H1 (cell line): ENCODE data around the gene PXDN. TPM values are rescaled to one million over a fixed set of nuclear protein-coding genes. Genes with fewer than 3 reads are reported as not detected.

Experiments used
- CTCF ChIA-PET: fragments of 300-600 bp; sonication (Branson Sonifier 250); formaldehyde crosslinking; loops from one replicate; lab custom pipeline; 2021; ENCODE audit not compliant: partially characterized antibody; lab: Charles Lee
- POLR2A ChIA-PET: fragments of 300-600 bp; sonication (Branson Sonifier 250); formaldehyde crosslinking; loops from one replicate; lab custom pipeline; 2021; ENCODE audit warnings: inconsistent platforms; ENCODE audit not compliant: partially characterized antibody; lab: Charles Lee
- DNase-seq, 2 experiments: peaks; one replicate each; pipeline versions ENCODE4 v3.0.0 to v3.0.0-alpha.2; 2010 to 2022; ENCODE audit warnings: low spot score in 2 of 2, low read depth in 1 of 2, mixed read lengths in 1 of 2
- FAIRE-seq: peaks from 2 replicates; lab custom pipeline; 2011; peaks lifted over from hg19 to GRCh38; lab: Jason Lieb, UNC
- H2AFZ ChIP-seq: 2 replicates; pipeline ENCODE4 v1.8.1; 2012; ENCODE audit warnings: low read length, inconsistent platforms
- H2AK5ac ChIP-seq: 2 replicates; pipeline ENCODE4 v1.6.1; 2013; ENCODE audit warnings: low read depth, low read length
- H2BK120ac ChIP-seq: replicated peaks from 2 replicates; pipeline ENCODE3; 2013; ENCODE audit warnings: low read depth, low read length, inconsistent platforms
- H2BK12ac ChIP-seq: 2 replicates; pipeline ENCODE4 v1.6.1; 2013; ENCODE audit warnings: low read depth, low read length
- H2BK15ac ChIP-seq: 2 replicates; pipeline ENCODE4 v1.6.1; 2013; ENCODE audit warnings: low read length
- H2BK20ac ChIP-seq: 2 replicates; pipeline ENCODE4 v1.6.1; 2013; ENCODE audit warnings: low read length
- H2BK5ac ChIP-seq: 2 replicates; pipeline ENCODE4 v1.6.1; 2013; ENCODE audit warnings: low read depth, low read length
- H3K14ac ChIP-seq: 2 replicates; pipeline ENCODE4 v1.6.1; 2013; ENCODE audit warnings: inconsistent platforms; ENCODE audit not compliant: insufficient read length
- H3K18ac ChIP-seq: 2 replicates; pipeline ENCODE4 v1.6.1; 2013; ENCODE audit warnings: low read length; ENCODE audit errors: extremely low read depth
- H3K23ac ChIP-seq: 2 replicates; pipeline ENCODE4 v1.6.1; 2013; ENCODE audit warnings: inconsistent platforms; ENCODE audit not compliant: insufficient read length
- H3K23me2 ChIP-seq: 2 replicates; pipeline ENCODE4 v1.6.1; 2013; ENCODE audit warnings: low read depth, low read length
- H3K27ac ChIP-seq: 2 replicates; pipeline ENCODE4 v1.6.1; 2011; ENCODE audit warnings: low read depth, low read length, inconsistent platforms
- H3K27me3 ChIP-seq, 4 experiments: replicated peaks in 1 of 4; 1 replicate in 1 of 4; 2 replicates in 3 of 4; pipeline versions ENCODE4 v1.6.1 to v1.8.1; 2011 to 2013; ENCODE audit warnings: low read length in 3 of 4, mild to moderate bottlenecking in 3 of 4, inconsistent platforms in 2 of 4, mixed read lengths in 2 of 4, moderate library complexity in 1 of 4; ENCODE audit not compliant: control insufficient read depth in 3 of 4, insufficient read depth in 3 of 4; ENCODE audit errors: extremely low read depth in 1 of 4
- H3K36me3 ChIP-seq, 4 experiments: 2 replicates each; pipeline versions ENCODE4 v1.6.1 to v1.8.1; 2011 to 2013; ENCODE audit warnings: mild to moderate bottlenecking in 4 of 4, low read length in 3 of 4, moderate library complexity in 2 of 4, control low read depth in 1 of 4, inconsistent platforms in 1 of 4; ENCODE audit not compliant: insufficient read depth in 4 of 4, control insufficient read depth in 2 of 4
- H3K4ac ChIP-seq: replicated peaks from 2 replicates; pipeline ENCODE3; 2013; ENCODE audit warnings: low read length, low read depth, mixed read lengths, inconsistent platforms; ENCODE audit not compliant: insufficient read length
- H3K4me1 ChIP-seq, 4 experiments: replicated peaks in 1 of 4; 1 replicate in 1 of 4; 2 replicates in 3 of 4; pipeline versions ENCODE4 v1.6.1 to v1.8.1; 2011 to 2013; ENCODE audit warnings: low read length in 3 of 4, inconsistent platforms in 2 of 4, mixed read lengths in 1 of 4; ENCODE audit not compliant: insufficient read depth in 4 of 4, control insufficient read depth in 3 of 4
- H3K4me2 ChIP-seq, 2 experiments: 2 replicates each; pipeline versions ENCODE4 v1.6.1 to v1.8.1; 2011 to 2013; ENCODE audit warnings: low read depth in 2 of 2, low read length in 2 of 2, control low read depth in 1 of 2, inconsistent platforms in 1 of 2, mild to moderate bottlenecking in 1 of 2; ENCODE audit not compliant: insufficient read depth in 1 of 2
- H3K4me3 ChIP-seq, 4 experiments: fragments of 200-600, 300-600 bp in 1 of 4; sonication (generic), shearing (Covaris generic), sonication (Bioruptor Twin) in 1 of 4; 2 replicates each; pipeline versions ENCODE4 v1.5.1 to v1.8.1; 2011 to 2016; ENCODE audit warnings: low read length in 4 of 4, low read depth in 3 of 4, control low read depth in 2 of 4, inconsistent platforms in 2 of 4, mild to moderate bottlenecking in 2 of 4, mixed read lengths in 1 of 4, moderate library complexity in 1 of 4; ENCODE audit not compliant: insufficient read depth in 2 of 4; ENCODE audit errors: extremely low read depth in 1 of 4
- H3K56ac ChIP-seq: replicated peaks from 2 replicates; pipeline ENCODE3; 2013; ENCODE audit warnings: low read depth, mild to moderate bottlenecking, mixed read lengths, low read length, inconsistent platforms; ENCODE audit not compliant: insufficient read length
- H3K79me1 ChIP-seq: 2 replicates; pipeline ENCODE4 v1.6.1; 2013; ENCODE audit warnings: low read depth, low read length, control low read depth
- H3K79me2 ChIP-seq, 2 experiments: 2 replicates each; pipeline versions ENCODE4 v1.6.1 to v1.8.1; 2012 to 2013; ENCODE audit warnings: low read length in 2 of 2, mild to moderate bottlenecking in 2 of 2, inconsistent platforms in 1 of 2; ENCODE audit not compliant: insufficient read depth in 2 of 2, control insufficient read depth in 1 of 2
- H3K9ac ChIP-seq, 4 experiments: replicated peaks in 1 of 4; 1 replicate in 1 of 4; 2 replicates in 3 of 4; pipeline versions ENCODE4 v1.6.1 to v1.8.1; 2011 to 2013; ENCODE audit warnings: low read depth in 3 of 4, low read length in 3 of 4, control low read depth in 2 of 4, mild to moderate bottlenecking in 2 of 4, moderate library complexity in 2 of 4, inconsistent platforms in 1 of 4; ENCODE audit errors: extremely low read depth in 1 of 4
- H3K9me3 ChIP-seq, 2 experiments: 2 replicates each; pipeline versions ENCODE4 v1.6.1 to v1.8.1; 2012 to 2013; ENCODE audit warnings: mild to moderate bottlenecking in 2 of 2, moderate library complexity in 2 of 2, control low read depth in 1 of 2, inconsistent platforms in 1 of 2, low read depth in 1 of 2, low read length in 1 of 2, mixed read lengths in 1 of 2; ENCODE audit not compliant: insufficient read depth in 2 of 2
- H4K20me1 ChIP-seq, 2 experiments: replicated peaks in 1 of 2; 2 replicates each; pipeline versions ENCODE3 to v1.8.1; 2011 to 2013; ENCODE audit warnings: inconsistent platforms in 2 of 2, low read length in 2 of 2, mild to moderate bottlenecking in 1 of 2; ENCODE audit not compliant: insufficient read depth in 2 of 2, control insufficient read depth in 1 of 2
- H4K5ac ChIP-seq: 2 replicates; pipeline ENCODE4 v1.6.1; 2013; ENCODE audit warnings: low read length, low read depth, mixed read lengths, inconsistent platforms; ENCODE audit not compliant: insufficient read length
- H4K8ac ChIP-seq: 2 replicates; pipeline ENCODE4 v1.8.0; 2013; ENCODE audit warnings: mild to moderate bottlenecking, moderate library complexity, low read length, inconsistent platforms; ENCODE audit not compliant: insufficient read depth; ENCODE audit errors: extremely low read depth
- H4K91ac ChIP-seq: replicated peaks from 2 replicates; pipeline ENCODE3; 2013; ENCODE audit warnings: low read length, mixed read lengths, inconsistent platforms; ENCODE audit not compliant: insufficient read length
- ATF2 ChIP-seq: IDR thresholded peaks from 2 replicates; pipeline ENCODE4 v1.6.1; 2012; ENCODE audit warnings: low read length, inconsistent platforms
- BRCA1 ChIP-seq: IDR thresholded peaks from 2 replicates; pipeline ENCODE4 v1.6.1; 2012; ENCODE audit warnings: low read depth, low read length, improper control_type of control experiment
- FOSL1 ChIP-seq: IDR thresholded peaks from 2 replicates; pipeline ENCODE4 v1.6.1; 2011; ENCODE audit warnings: mild to moderate bottlenecking, low read depth, low read length, moderate library complexity; ENCODE audit not compliant: insufficient read depth
- HDAC2 ChIP-seq, 2 experiments: fragments of 300-600 bp in 1 of 2; sonication (generic) in 1 of 2; IDR thresholded peaks; 2 replicates each; pipeline ENCODE4 v1.6.1; 2011 to 2012; ENCODE audit warnings: low read depth in 2 of 2, low read length in 2 of 2, mild to moderate bottlenecking in 2 of 2, moderate library complexity in 2 of 2, borderline replicate concordance in 1 of 2, inconsistent platforms in 1 of 2
- KDM4A ChIP-seq: IDR thresholded peaks from one replicate; pipeline ENCODE4 v1.7.1; 2012; ENCODE audit warnings: low read depth, mild to moderate bottlenecking, moderate library complexity, low read length, inconsistent platforms; ENCODE audit not compliant: severe bottlenecking
- NRF1 ChIP-seq: IDR thresholded peaks from 2 replicates; pipeline ENCODE4 v1.6.1; 2011; ENCODE audit warnings: mild to moderate bottlenecking, low read depth, low read length, improper control_type of control experiment
- PHF8 ChIP-seq: fragments of 200-600 bp; sonication (generic); conservative IDR thresholded peaks from 2 replicates; pipeline ENCODE4 v1.7.1; 2012; ENCODE audit warnings: low read depth, mild to moderate bottlenecking, inconsistent platforms, low read length, moderate library complexity
- SIN3A ChIP-seq, 2 experiments: IDR thresholded peaks in 1 of 2; conservative IDR thresholded peaks in 1 of 2; 2 replicates each; pipeline ENCODE4 v1.6.1; 2011 to 2012; ENCODE audit warnings: low read length in 2 of 2, improper control_type of control experiment in 1 of 2, low read depth in 1 of 2, mild to moderate bottlenecking in 1 of 2
- TBP ChIP-seq: IDR thresholded peaks from 2 replicates; pipeline ENCODE4 v1.6.1; 2011; ENCODE audit warnings: low read depth, low read length, improper control_type of control experiment
- USF2 ChIP-seq: IDR thresholded peaks from 2 replicates; pipeline ENCODE4 v1.6.1; 2011; ENCODE audit warnings: low read length, improper control_type of control experiment
- whole genome bisulfite sequencing, 2 experiments: shearing (Covaris generic) in 1 of 2; methylation state at CpG; one replicate each; pipeline versions ENCODE4 v1.1.6 to v1.1.7; 2013 to 2015; ENCODE audit warnings: low lambda C conversion rate in 2 of 2, mixed read lengths in 2 of 2, inconsistent platforms in 1 of 2, low coverage in 1 of 2, missing lambda C conversion rate in 1 of 2; ENCODE audit not compliant: insufficient replicate concordance in 2 of 2, insufficient coverage in 1 of 2, insufficient read length in 1 of 2; ENCODE audit errors: extremely low coverage in 1 of 2, missing lambda C conversion rate in 1 of 2; 5-methylcytosine and 5-hydroxymethylcytosine counted together
- polyA plus RNA-seq, 7 experiments: library from polyadenylated mRNA; depleted of rRNA in 3 of 7; stranded (reverse) in 5 of 7; unstranded in 2 of 7; fragments of >200 nt in 5 of 7; fragments of 200-250 nt in 2 of 7; gene quantifications; 1 replicate in 5 of 7; 2 replicates in 1 of 7; 4 replicates in 1 of 7; pipeline versions ENCODE4 v1.2.1 to v1.2.3, GENCODE V29; 2011 to 2013; ENCODE audit warnings: missing spikeins in 2 of 7, mixed read lengths in 2 of 7
- total RNA-seq: library from RNA; stranded (reverse); fragmentation: NEBNext Ultra II Directional; extraction: Animal tissue kit (Norgen Biotek cat#: 25700); gene quantifications from 2 replicates; pipeline ENCODE4 v1.2.1, GENCODE V29; 2021

PXDN gene
- total and polyA plus RNA-seq, 2 of the 8 experiments (the other 6 are each of a cell fraction or from before 2014, with no cell fraction given) = 104 to 141 TPM

GRCh38 chr2:1601067-1601412 is 143.3 kb downstream of the PXDN start:
- Histone ChIP-seq H2AFZ (no peak overlapping the region), H4K91ac (no peak overlapping the region), H3K23ac (no peak overlapping the region), H2BK120ac (no peak overlapping the region), H2BK20ac (no peak overlapping the region), H3K27ac (no peak overlapping the region), H3K79me2 (no peaks in the 10 kb centered on the region), H3K9ac (no peak overlapping the region), H3K23me2 (peaks cover 24% of the 10 kb centered on the region; the same call in 1 of the 2 replicates), H3K4me2 (no peak overlapping the region), H3K4ac (no peak overlapping the region), H2AK5ac (no peak overlapping the region), H2BK15ac (no peak overlapping the region), H3K4me1 (peaks cover 0 to 6% (median 4%) of the 10 kb centered on the region in 4 experiments; a peak in 3 of 7 replicates), H3K36me3 (no peaks in the 10 kb centered on the region; a peak in 3 of 8 replicates), H4K5ac (no peak overlapping the region), H3K27me3 (no peaks in the 10 kb centered on the region), H4K20me1 (peaks cover 0 to 9% of the 10 kb centered on the region in 2 experiments), H2BK12ac (no peak overlapping the region), H4K8ac (no peak overlapping the region), H3K18ac (no peak overlapping the region), H3K4me3 (no peak overlapping the region), H3K56ac (no peak overlapping the region), H3K9me3 (peaks cover 0 to 3% of the 10 kb centered on the region in 2 experiments; a peak in 1 of 4 replicates), H3K14ac (no peak overlapping the region), H3K79me1 (peaks cover 4% of the 10 kb centered on the region), H2BK5ac (no peak overlapping the region)
- DNase-seq (no peak), FAIRE-seq (no peak)
- CTCF ChIA-PET = interaction anchor here (0.7 to 1.5 kb wide), 8 partner anchors 15 to 1459 kb away, joined by 3 to 8 read pairs (median 4); no protein-coding TSS in a partner anchor
- 91% methylated on average over 5 of the region's 5 CpGs; no CpG with 5 or more reads in 1 of the 2 experiments for WGBS, 2 experiments
- POLR2A ChIA-PET = interaction anchor here (0.5 to 2.7 kb wide), 4 partner anchors 14 to 40 kb away, joined by 4 to 11 read pairs (median 7); no protein-coding TSS in a partner anchor
- TF ChIP-seq ATF2 = no peak
- no peak for TF ChIP-seq HDAC2 (IDR thresholded peaks at IDR 0.05; ENCODE audit: borderline replicate concordance in 1 of 2, low read depth in 2 of 2, low read length in 2 of 2)
- TF ChIP-seq BRCA1 = no peak
- TF ChIP-seq NRF1 = no peak
- TF ChIP-seq FOSL1 = no peak
- TF ChIP-seq USF2 = no peak
- TF ChIP-seq KDM4A = no peak
- TF ChIP-seq TBP = no peak
- TF ChIP-seq PHF8 = no peak
- no peak for TF ChIP-seq SIN3A (conservative IDR thresholded peaks at IDR 0.05 in 1 of 2, IDR thresholded peaks at IDR 0.05 in 1 of 2; ENCODE audit: low read depth in 1 of 2, low read length in 2 of 2)
